ENCODE results near the gene GNPTG. TPM values are rescaled to one million over a fixed set of nuclear protein-coding genes. Genes with fewer than 3 reads are reported as not detected.

GNPTG gene
- total RNA-seq: 69.1 and 76.0 TPM in 2 replicates
- total RNA-seq (2013): 43.1 TPM
- polyA plus RNA-seq: 96.4 and 109 TPM in 2 replicates
- polyA minus RNA-seq: 41.8 and 47.2 TPM in 2 replicates

DNA sequence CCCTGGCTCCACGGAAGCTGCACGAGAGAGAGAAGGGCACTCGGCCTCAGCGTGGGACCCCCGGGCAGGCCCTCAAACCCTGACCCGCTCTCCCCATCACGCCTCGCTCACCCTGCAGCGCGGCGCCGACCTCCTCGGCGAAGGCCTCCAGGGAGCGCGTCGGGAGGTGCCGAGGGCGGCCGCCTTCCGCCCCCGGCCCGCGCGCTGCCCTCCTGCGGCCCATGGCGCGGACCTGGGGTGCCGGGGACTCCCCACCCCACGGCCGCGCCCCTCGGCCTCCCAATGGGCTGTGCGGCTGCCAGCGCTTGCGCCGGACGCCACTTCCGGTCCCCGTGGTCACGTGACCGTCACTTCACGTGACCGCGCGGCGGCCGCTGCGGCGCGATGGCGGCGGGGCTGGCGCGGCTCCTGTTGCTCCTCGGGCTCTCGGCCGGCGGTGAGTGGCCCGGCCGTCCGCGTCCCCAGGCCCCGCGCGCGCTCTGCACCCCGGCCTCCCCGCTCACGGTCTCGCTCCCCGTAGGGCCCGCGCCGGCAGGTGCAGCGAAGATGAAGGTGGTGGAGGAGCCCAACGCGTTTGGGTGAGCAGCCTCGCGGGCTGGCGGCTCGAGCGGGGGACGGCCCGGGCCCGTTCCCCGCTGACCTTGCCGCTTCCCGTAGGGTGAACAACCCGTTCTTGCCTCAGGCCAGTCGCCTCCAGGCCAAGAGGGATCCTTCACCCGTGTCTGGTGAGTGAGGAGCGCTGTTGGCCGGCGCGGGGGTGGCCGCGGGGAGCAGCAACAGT lies at the start of gene GNPTG, which contains the start of gene TSR3:
GNPTG (plus strand) TSS at position 350 of the 781 bp plus-strand sequence; CDS start at position 385, 35 bp downstream.
TSR3 (minus strand) TSS at position 297 of the 781 bp plus-strand sequence; CDS start at position 223, 74 bp downstream.
- H2AFZ ChIP-seq (ENCODE audit: insufficient read depth, low read depth, low read length, poor library complexity, severe bottlenecking): peak within 1 kb of the TSS; percentile 81
- Mint-ChIP-seq H3K9me3 (ENCODE audit: insufficient read depth) (no peaks in the 10 kb centered on the region), H3K27me3 (no peaks in the 10 kb centered on the region), H3K27ac (peak within 1 kb of the TSS; percentile 88), H3K4me1 (peaks cover 40% of the 10 kb centered on the region), H3K4me3 (peak within 1 kb of the TSS; percentile 89)
- intact Hi-C loops (cut with micrococcal nuclease): loop anchor here (1.0 to 10.0 kb wide), 2 partner anchors 8 to 53 kb away; no protein-coding TSS in a partner anchor
- peak within 1 kb of the TSS; percentile 71 to 84 (median 77) for H3K4me3 ChIP-seq (ENCODE audit: control extremely low read depth in 1 of 5, extremely low read depth in 1 of 5, insufficient read depth in 1 of 5, low read depth in 2 of 5, low read length in 4 of 5)
- H3K36me3 ChIP-seq (replicated peaks in 1 of 2; ENCODE audit: control extremely low read depth in 1 of 2, control insufficient read depth in 1 of 2, extremely low read depth in 1 of 2, insufficient read depth in 2 of 2, low read length in 1 of 2): peaks cover 0 to 27% of the 10 kb centered on the region in 2 experiments
- H3K27ac ChIP-seq (ENCODE audit: low read length in 2 of 2): peak within 1 kb of the TSS in 1 of 2 donors; percentile 77
- no peaks in the 10 kb centered on the region for H3K27me3 ChIP-seq (replicated peaks in 1 of 4; ENCODE audit: control extremely low read depth in 1 of 4, control insufficient read depth in 3 of 4, insufficient read depth in 4 of 4, low read length in 3 of 4)
- H4K20me1 ChIP-seq (ENCODE audit: control insufficient read depth, insufficient read depth, low read length, poor library complexity, severe bottlenecking): peaks cover 60% of the 10 kb centered on the region
- TF ChIP-seq EZH2 (IDR thresholded peaks at IDR 0.05; ENCODE audit: borderline replicate concordance, insufficient read depth, low read depth, low read length, poor library complexity, severe bottlenecking): no peak
- H3K9me3 ChIP-seq (ENCODE audit: control extremely low read depth in 1 of 3, control insufficient read depth in 2 of 3, insufficient read depth in 1 of 3, low read length in 2 of 3): no peaks in the 10 kb centered on the region
- ATAC-seq (ENCODE audit: low read depth): peak; percentile 96
- CTCF ChIA-PET: interaction anchor here (1.3 kb wide), 1 partner anchor 21 kb away, joined by 3 read pairs; no protein-coding TSS in a partner anchor
- H3K9ac ChIP-seq (ENCODE audit: low read length): peak within 1 kb of the TSS; percentile 76
- POLR2A ChIA-PET: interaction anchor here (0.9 kb wide), 1 partner anchor 9 kb away, joined by 3 read pairs; no protein-coding TSS in a partner anchor
- peak; percentile 94 for DNase-seq
- peaks cover 63% of the 10 kb centered on the region for H3K79me2 ChIP-seq (ENCODE audit: control insufficient read depth, insufficient read depth, low read length)
- peaks cover 17 to 21% of the 10 kb centered on the region in 2 donors for H3K4me1 ChIP-seq (ENCODE audit: control insufficient read depth in 2 of 2, insufficient read depth in 2 of 2, low read length in 2 of 2)
- under 1% methylated on average over 98 of the region's 98 CpGs for WGBS (ENCODE audit: insufficient coverage)
- peak within 1 kb of the TSS; percentile 97 for H3K4me2 ChIP-seq (replicated peaks; ENCODE audit: low read depth, low read length, poor library complexity, severe bottlenecking)

DNA sequence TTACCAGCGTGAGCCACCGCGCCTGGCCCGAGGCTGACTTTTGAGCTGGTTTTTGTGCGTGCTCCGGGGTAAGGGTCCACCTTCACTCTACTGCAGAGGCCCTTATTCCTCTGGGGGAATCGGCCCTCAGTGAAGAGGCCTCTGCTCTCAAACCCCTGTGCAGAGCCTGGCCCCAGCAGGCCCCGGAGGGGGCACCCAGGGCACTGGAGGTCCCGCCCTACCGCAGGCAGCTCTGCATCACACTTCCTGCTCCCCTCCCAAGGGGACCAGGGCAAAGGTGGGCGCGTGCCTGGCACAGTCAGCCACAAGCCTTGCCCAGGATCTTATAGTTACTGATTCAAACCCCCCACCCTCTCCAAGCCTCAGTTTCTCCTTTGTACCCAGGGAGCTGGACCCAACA lies 45.9 kb upstream of the GNPTG start:
- Histone ChIP-seq H3K4me3 (ENCODE audit: control extremely low read depth in 1 of 5, extremely low read depth in 1 of 5, insufficient read depth in 1 of 5, low read depth in 2 of 5, low read length in 4 of 5) (no peak overlapping the region), H3K9me3 (ENCODE audit: control extremely low read depth in 1 of 3, control insufficient read depth in 2 of 3, insufficient read depth in 1 of 3, low read length in 2 of 3) (peaks cover 0 to 7% (median 0%) of the 10 kb centered on the region in 3 donors), H3K27ac (ENCODE audit: low read length in 2 of 2) (peak overlapping the region in 1 of 2 donors; percentile 54), H3K27me3 (replicated peaks in 1 of 4; ENCODE audit: control extremely low read depth in 1 of 4, control insufficient read depth in 3 of 4, insufficient read depth in 4 of 4, low read length in 3 of 4) (no peaks in the 10 kb centered on the region), H3K4me2 (replicated peaks; ENCODE audit: low read depth, low read length, poor library complexity, severe bottlenecking) (peak overlapping the region; percentile 51), H3K79me2 (ENCODE audit: control insufficient read depth, insufficient read depth, low read length) (peaks cover 27% of the 10 kb centered on the region), H2AFZ (ENCODE audit: insufficient read depth, low read depth, low read length, poor library complexity, severe bottlenecking) (no peak overlapping the region), H3K9ac (ENCODE audit: low read length) (no peak overlapping the region), H3K4me1 (ENCODE audit: control insufficient read depth in 2 of 2, insufficient read depth in 2 of 2, low read length in 2 of 2) (peaks cover 35 to 59% of the 10 kb centered on the region in 2 donors), H3K36me3 (replicated peaks in 1 of 2; ENCODE audit: control extremely low read depth in 1 of 2, control insufficient read depth in 1 of 2, extremely low read depth in 1 of 2, insufficient read depth in 2 of 2, low read length in 1 of 2) (no peaks in the 10 kb centered on the region), H4K20me1 (ENCODE audit: control insufficient read depth, insufficient read depth, low read length, poor library complexity, severe bottlenecking) (peaks cover 9% of the 10 kb centered on the region)
- DNase-seq (peak; percentile 52), ATAC-seq (ENCODE audit: low read depth) (no peak)
- Mint-ChIP-seq H3K27me3 (no peaks in the 10 kb centered on the region), H3K4me1 (peaks cover 46% of the 10 kb centered on the region), H3K4me3 (peak overlapping the region; percentile 69), H3K27ac (peak overlapping the region; percentile 90), H3K9me3 (ENCODE audit: insufficient read depth) (no peaks in the 10 kb centered on the region)
- no peak for TF ChIP-seq CTCF (IDR thresholded peaks at IDR 0.05)
- TF ChIP-seq EZH2 (IDR thresholded peaks at IDR 0.05; ENCODE audit: borderline replicate concordance, insufficient read depth, low read depth, low read length, poor library complexity, severe bottlenecking): no peak
- ChIA-PET POLR2A (interaction anchor here (1.0 to 2.0 kb wide), 2 partner anchors 9 to 27 kb away, joined by 10 to 11 read pairs; partner anchors contain the start of gene BAIAP3), CTCF (no interaction called here)
- 23% methylated on average over 12 of the region's 12 CpGs for WGBS (ENCODE audit: insufficient coverage)
- intact Hi-C loops (cut with micrococcal nuclease): loop anchor here (10.0 kb wide), 1 partner anchor 1719 kb away; the partner anchor contains the start of genes HCFC1R1, THOC6 and TNFRSF12A
